IPS DF 6.9 (cell line): ENCODE data around the gene COPRS.
"Not testable (repeated sequence)": the region's sequence is repeated elsewhere in the genome, so short reads cannot be mapped to it uniquely, and the experiment has no call there.

ENCODE experiments used
- DNase-seq: peaks from one replicate; pipeline ENCODE4 v3.0.0-alpha.2; 2013; ENCODE audit warnings: low read depth, low spot score
- H3K27ac ChIP-seq: one replicate; pipeline ENCODE4 v1.5.1; 2013; ENCODE audit warnings: low read length, control low read depth
- H3K27me3 ChIP-seq: 2 replicates; pipeline ENCODE4 v1.6.1; 2013; ENCODE audit warnings: mild to moderate bottlenecking, low read length; ENCODE audit not compliant: control insufficient read depth, insufficient read depth
- H3K36me3 ChIP-seq: 2 replicates; pipeline ENCODE4 v1.6.1; 2013; ENCODE audit warnings: low read length; ENCODE audit not compliant: control insufficient read depth, insufficient read depth
- H3K4me1 ChIP-seq: 2 replicates; pipeline ENCODE4 v1.6.1; 2013; ENCODE audit warnings: low read length; ENCODE audit not compliant: control insufficient read depth, insufficient read depth
- H3K4me3 ChIP-seq: 2 replicates; pipeline ENCODE4 v1.5.1; 2013; ENCODE audit warnings: mild to moderate bottlenecking, low read length
- H3K9me3 ChIP-seq: 2 replicates; pipeline ENCODE4 v1.6.1; 2013; ENCODE audit warnings: low read length, inconsistent platforms; ENCODE audit not compliant: control insufficient read depth, insufficient read depth
- WGBS: extraction: QIAGEN DNeasy Blood & Tissue Kit; methylation state at CpG from one replicate; pipeline ENCODE4 v1.1.7; 2013; ENCODE audit warnings: mixed read lengths, missing lambda C conversion rate; ENCODE audit not compliant: insufficient read length, insufficient coverage; 5-methylcytosine and 5-hydroxymethylcytosine counted together

The COPRS gene

DNA sequence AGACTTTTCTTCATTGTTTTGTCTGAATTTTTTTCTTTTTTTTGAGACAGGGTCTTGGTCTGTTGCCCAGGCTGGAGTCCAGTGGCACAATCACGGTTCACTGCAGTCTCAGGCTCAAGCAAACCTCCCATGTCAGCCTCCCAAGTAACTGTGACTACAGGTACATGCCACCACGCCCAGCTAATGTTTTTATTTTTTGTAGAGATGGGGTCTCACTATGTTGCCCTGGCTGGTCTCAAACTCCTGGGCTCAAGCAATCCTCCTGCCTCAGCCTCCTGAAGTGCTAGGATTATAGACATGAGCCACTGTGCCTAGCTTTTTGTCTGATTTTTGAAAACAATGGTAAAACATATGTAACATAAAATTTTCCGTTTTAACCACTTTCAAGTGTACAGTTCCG is 30.1 kb downstream of the COPRS start:
- H3K36me3 ChIP-seq, H3K9me3 ChIP-seq, DNase-seq, H3K4me3 ChIP-seq, H3K27me3 ChIP-seq, H3K27ac ChIP-seq, H3K4me1 ChIP-seq: not testable (repeated sequence)
- WGBS = no CpG with 5 or more reads among the region's 4 CpGs

DNA sequence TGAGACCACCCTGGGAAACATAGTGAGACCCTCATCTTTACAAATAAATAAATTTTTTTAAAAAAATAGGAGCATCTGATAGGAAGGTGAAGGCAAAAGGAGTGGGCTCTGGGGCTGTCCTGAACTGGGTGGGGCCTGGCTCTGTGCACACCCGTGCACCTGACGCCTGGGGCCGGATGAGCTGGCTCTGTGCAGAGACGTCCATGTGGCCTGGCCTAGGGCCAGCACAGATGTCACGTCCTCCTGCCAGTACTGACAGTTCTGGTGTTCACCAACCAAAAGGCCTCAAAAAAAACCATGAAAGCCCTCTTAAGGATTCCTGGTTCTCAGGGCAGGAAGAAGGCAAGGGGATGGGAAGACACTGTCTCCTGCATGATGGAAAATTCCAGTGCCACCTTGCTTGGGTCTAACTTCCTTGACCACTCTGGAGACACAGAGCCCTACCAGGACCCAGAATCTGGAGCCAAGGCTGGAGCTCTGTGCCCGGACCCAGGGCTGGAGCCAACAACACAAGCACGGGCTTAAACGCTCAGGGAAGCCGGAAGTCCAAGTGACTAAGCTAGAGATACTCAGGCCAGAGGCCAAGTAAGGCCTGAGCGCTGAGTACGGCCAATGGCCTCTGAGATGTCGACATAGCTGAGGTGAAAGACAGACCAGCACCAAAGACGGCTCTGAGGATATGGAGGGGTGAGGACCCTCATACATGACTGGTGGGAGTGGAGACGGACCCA is 32.9 kb downstream of the COPRS start:
- Histone ChIP-seq H3K4me3 (no peak overlapping the region), H3K27ac (no peak overlapping the region), H3K27me3 (no peaks in the 10 kb centered on the region), H3K9me3 (no peaks in the 10 kb centered on the region), H3K4me1 (no peaks in the 10 kb centered on the region), H3K36me3 (no peaks in the 10 kb centered on the region)
- no CpG with 5 or more reads among the region's 14 CpGs for WGBS
- DNase-seq = no peak

DNA sequence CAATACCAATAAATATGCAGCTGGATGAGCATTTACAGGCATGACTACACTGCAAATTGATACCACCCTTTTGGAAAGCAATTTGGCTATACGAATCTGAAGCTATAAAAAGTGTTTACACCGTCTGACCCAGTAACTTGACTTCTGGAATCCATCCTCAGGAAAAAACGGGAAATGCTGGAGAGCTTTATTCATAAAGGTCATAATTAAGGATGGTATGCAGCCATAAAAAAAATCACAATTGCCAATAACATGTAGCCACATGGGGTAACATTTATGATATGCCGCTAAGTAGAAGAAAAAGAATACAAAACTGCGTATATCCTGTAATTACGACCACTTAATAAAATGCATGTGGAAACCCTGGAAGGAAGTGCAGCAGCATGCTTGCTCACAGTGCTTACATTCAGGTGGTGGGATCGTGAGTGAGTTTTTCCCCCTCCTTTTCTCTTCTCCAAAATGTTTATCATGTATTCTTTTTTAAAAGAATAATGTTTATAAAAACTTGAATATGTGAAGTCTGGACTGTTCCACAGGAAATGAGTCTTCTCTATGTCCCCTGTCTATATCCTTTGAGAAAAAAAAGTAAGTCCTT is 34.2 kb downstream of the COPRS start:
- Histone ChIP-seq H3K4me1 (no peaks in the 10 kb centered on the region), H3K27ac (no peak overlapping the region), H3K4me3 (no peak overlapping the region), H3K9me3 (no peaks in the 10 kb centered on the region), H3K36me3 (no peaks in the 10 kb centered on the region), H3K27me3 (no peaks in the 10 kb centered on the region)
- DNase-seq = no peak
- no CpG with 5 or more reads among the region's 7 CpGs for WGBS

DNA sequence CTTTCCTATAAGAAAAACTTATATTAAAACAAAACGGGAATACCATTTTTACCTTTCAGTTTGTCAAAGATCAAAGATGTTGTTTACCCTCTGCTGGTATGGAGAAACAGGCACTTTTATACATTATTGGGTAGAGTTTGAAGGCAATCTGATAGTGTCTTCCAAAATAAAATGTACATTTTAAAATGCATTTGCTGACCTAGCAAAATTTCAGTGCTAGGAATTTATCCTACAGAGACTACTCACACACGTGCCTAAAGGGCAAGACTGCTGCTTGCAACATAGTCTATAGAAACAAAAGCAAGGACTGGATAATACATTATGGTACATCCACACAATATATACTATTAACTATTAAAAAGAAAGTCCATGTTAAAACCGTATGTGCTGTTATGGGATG is 36.0 kb downstream of the COPRS start:
- no peaks in the 10 kb centered on the region for H3K36me3 ChIP-seq
- no peak overlapping the region for H3K27ac ChIP-seq
- no peaks in the 10 kb centered on the region for H3K9me3 ChIP-seq
- WGBS = no CpG with 5 or more reads among the region's 3 CpGs
- DNase-seq = no peak
- no peaks in the 10 kb centered on the region for H3K27me3 ChIP-seq
- H3K4me3 ChIP-seq = no peak overlapping the region
- H3K4me1 ChIP-seq = no peaks in the 10 kb centered on the region

DNA sequence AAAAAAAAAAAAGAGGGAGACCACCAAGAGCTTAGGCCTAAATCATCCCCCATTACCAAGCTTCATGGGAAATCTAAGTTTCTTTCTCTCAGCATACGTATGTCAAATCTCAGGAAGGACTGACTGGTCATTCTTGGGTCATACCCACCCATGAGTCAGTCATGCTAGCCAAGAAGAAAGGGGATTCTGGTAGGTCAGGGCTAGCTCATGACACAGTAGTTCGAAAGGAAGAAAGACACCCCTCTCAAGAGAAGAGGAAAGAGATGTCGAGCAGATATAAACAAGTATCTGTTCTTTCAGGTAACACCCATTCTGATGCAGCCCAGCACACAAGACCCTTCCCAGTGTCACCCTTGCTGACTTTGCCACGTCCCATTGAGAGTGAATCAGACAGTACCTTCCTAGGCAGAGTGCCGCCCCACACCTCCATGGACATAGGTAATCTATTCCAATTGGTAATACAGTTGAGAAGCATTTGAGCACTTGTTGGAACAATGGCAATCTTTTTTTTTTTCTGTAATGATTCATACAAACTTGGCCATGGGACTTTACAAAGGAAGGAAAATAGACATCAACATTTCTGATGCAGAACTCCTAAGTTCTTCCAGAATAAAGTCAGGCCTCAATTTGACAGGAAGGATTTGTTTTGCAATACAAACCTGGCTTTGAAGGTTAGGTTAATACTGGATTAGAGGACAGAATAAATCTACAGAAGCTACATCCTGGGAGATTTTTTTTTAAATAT is 38.2 kb downstream of the COPRS start:
- Histone ChIP-seq H3K36me3 (no peaks in the 10 kb centered on the region), H3K4me1 (no peaks in the 10 kb centered on the region), H3K27me3 (no peaks in the 10 kb centered on the region), H3K4me3 (no peak overlapping the region), H3K27ac (no peak overlapping the region), H3K9me3 (no peaks in the 10 kb centered on the region)
- WGBS = no CpG with 5 or more reads among the region's 5 CpGs
- no peak for DNase-seq

DNA sequence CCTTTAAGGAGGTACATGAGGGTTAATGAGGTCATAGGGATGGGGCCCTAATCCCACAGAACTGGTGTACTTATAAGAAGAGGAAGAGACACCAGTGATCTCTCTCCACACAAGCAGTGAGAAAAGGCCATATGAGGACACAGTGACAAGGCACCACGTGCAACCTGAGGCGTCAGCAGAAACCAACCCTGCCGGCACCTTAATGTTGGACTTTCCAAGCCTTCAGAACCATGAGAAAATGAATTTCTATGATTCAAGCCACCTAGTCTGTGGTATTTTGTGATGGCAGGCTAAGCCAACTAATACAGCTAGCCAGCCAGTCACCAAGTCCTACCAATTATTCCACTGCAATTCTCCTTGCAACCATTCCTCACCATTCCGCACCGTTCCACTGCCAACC is 39.5 kb downstream of the COPRS start:
- H3K27me3 ChIP-seq = no peaks in the 10 kb centered on the region
- no peaks in the 10 kb centered on the region for H3K36me3 ChIP-seq
- no peak for DNase-seq
- no CpG with 5 or more reads among the region's 5 CpGs for WGBS
- no peaks in the 10 kb centered on the region for H3K9me3 ChIP-seq
- H3K27ac ChIP-seq = no peak overlapping the region
- H3K4me1 ChIP-seq = no peaks in the 10 kb centered on the region
- no peak overlapping the region for H3K4me3 ChIP-seq

DNA sequence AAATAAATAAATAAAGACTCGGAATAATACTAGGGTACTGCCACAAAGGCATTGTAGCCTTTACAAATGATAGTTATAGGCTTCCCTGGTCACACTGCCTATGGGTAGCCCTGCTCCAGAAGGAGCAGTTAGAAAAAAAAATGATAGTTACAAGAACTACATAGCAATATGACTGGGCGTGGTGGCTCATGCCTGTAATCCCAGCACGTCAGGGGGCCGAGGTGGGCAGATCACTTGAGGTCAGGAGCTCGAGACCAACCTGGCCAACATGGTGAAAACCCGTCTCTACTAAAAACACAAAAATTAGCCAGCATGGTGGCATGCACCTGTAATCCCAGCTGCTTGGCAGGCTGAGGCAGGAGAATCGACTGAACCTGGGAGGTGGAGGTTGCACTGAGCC is 40.2 kb downstream of the COPRS start:
- H3K36me3 ChIP-seq, DNase-seq, H3K27me3 ChIP-seq, H3K4me1 ChIP-seq, H3K9me3 ChIP-seq, H3K4me3 ChIP-seq, H3K27ac ChIP-seq: not testable (repeated sequence)
- WGBS = no CpG with 5 or more reads among the region's 7 CpGs

DNA sequence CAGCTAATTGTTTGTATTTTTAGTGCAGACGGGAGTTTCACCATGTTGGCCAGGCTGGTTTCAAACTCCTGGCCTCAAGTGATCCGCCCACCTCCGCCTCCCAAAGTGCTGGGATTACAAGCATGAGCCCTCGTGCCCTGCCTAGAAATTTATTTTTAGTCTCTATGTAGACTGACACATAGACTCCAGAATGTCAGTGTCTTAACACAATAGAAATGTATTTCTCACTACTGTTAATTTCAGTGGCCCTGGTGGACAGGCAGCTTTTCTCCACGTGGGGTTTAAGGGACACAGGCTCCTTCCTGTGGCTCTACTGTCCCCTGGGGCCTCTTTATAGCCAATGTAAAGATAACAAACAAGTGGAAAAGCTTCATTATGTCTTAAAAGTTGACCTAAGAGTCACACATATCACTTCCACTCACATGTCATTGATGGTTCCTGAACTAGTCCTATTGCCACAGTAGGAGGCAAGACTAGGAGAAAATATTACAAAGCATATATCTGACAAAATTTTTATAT is 43.8 kb downstream of the COPRS start:
- Histone ChIP-seq H3K4me3 (no peak overlapping the region), H3K27me3 (no peaks in the 10 kb centered on the region), H3K4me1 (no peaks in the 10 kb centered on the region), H3K36me3 (no peaks in the 10 kb centered on the region), H3K9me3 (no peaks in the 10 kb centered on the region), H3K27ac (no peak overlapping the region)
- no CpG with 5 or more reads among the region's 5 CpGs for WGBS
- no peak for DNase-seq

DNA sequence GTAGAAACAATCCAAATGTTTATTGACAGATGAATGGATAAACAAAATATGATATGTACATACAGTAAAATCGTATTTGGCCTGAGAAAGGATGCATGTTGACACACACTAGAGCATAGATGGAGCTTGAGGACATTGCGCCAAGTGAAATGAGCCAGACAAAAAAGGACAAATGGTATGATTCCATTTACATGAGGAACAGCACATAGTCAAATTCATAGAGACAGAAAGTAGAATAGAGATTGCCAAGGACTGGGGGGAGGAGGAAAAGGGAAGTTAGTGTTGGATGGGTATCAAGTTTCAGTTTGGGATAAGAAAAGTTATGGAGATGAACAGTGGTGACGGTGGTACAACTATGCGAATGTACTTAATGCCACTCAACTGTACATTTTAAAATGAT is 47.9 kb downstream of the COPRS start:
- no peaks in the 10 kb centered on the region for H3K36me3 ChIP-seq
- no peak overlapping the region for H3K27ac ChIP-seq
- no peaks in the 10 kb centered on the region for H3K9me3 ChIP-seq
- no peaks in the 10 kb centered on the region for H3K27me3 ChIP-seq
- no peak overlapping the region for H3K4me3 ChIP-seq
- H3K4me1 ChIP-seq = no peaks in the 10 kb centered on the region
- WGBS = no CpG with 5 or more reads among the region's 4 CpGs
- no peak for DNase-seq

DNA sequence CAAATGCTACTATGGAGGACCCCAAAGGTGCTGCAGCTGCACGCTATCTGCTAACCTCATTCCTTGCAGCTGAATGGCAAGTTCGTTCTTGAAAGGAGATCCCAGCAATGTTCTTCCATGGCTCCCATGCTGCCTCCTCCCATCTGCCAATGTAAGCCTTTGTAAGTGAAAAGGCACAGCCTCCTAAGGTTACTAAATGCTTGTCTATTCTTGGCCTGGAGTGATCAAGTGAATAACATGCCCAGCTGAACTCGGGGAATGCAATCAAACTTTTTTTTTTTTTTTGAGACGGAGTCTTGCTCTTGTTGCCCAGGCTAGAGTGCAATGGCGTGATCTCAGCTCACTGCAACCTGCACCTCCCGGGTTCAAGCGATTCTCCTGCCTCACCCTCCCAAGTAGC is 49.2 kb downstream of the COPRS start:
- not testable (repeated sequence) for H3K9me3 ChIP-seq, DNase-seq, H3K27ac ChIP-seq, H3K4me3 ChIP-seq, H3K36me3 ChIP-seq, H3K4me1 ChIP-seq, H3K27me3 ChIP-seq
- WGBS = no CpG with 5 or more reads among the region's 7 CpGs
